GM18873 (cell line): Measurements from ENCODE around the gene DROSHA.

Experiments used
- ATAC-seq: cut with Tn5 transposase; IDR thresholded peaks from one replicate; pipeline ENCODE4 v1.9.1; 2021; ENCODE audit warnings: mild to moderate bottlenecking, moderate library complexity, moderate number of reproducible peaks; ENCODE audit not compliant: unreplicated experiment, low FRiP score

The DROSHA gene

GRCh38 chr5:31471040-31471439 lies 60.9 kb downstream of the DROSHA start:
- no peak for ATAC-seq

GRCh38 chr5:31470608-31471007 lies 61.3 kb downstream of the DROSHA start:
- ATAC-seq = no peak

GRCh38 chr5:31469886-31470285 lies 62.0 kb downstream of the DROSHA start:
- ATAC-seq = no peak

GRCh38 chr5:31469466-31469865 lies 62.4 kb downstream of the DROSHA start:
- ATAC-seq = no peak

GRCh38 chr5:31465291-31465690 lies 66.6 kb downstream of the DROSHA start:
- ATAC-seq = no peak

GRCh38 chr5:31464081-31464480 lies 67.8 kb downstream of the DROSHA start:
- ATAC-seq = no peak

GRCh38 chr5:31463351-31463750 lies 68.5 kb downstream of the DROSHA start:
- ATAC-seq = no peak

GRCh38 chr5:31459594-31459993 lies 72.3 kb downstream of the DROSHA start:
- ATAC-seq = no peak

GRCh38 chr5:31455172-31455571 lies 76.7 kb downstream of the DROSHA start:
- no peak for ATAC-seq

- ATAC-seq = no peak
These were observed 78.4 kb downstream of the DROSHA start for GRCh38 chr5:31453522-31453921.

- ATAC-seq = no peak
These were observed 79.6 kb downstream of the DROSHA start for GRCh38 chr5:31452314-31452713.

- no peak for ATAC-seq
These were observed 81.9 kb downstream of the DROSHA start for GRCh38 chr5:31449962-31450361.

GRCh38 chr5:31449174-31449573 lies 82.7 kb downstream of the DROSHA start:
- ATAC-seq = no peak

- ATAC-seq = no peak
These were observed 86.8 kb downstream of the DROSHA start for GRCh38 chr5:31445041-31445600.

GRCh38 chr5:31443572-31443971 lies 88.3 kb downstream of the DROSHA start:
- no peak for ATAC-seq

GRCh38 chr5:31442058-31442745 lies 89.7 kb downstream of the DROSHA start:
- no peak for ATAC-seq

GRCh38 chr5:31436851-31437250 lies 95.0 kb downstream of the DROSHA start:
- ATAC-seq = no peak

- no peak for ATAC-seq
These were observed 96.2 kb downstream of the DROSHA start for GRCh38 chr5:31435730-31436129.

GRCh38 chr5:31434898-31435297 lies 97.0 kb downstream of the DROSHA start:
- no peak for ATAC-seq

GRCh38 chr5:31433229-31433628 lies 98.7 kb downstream of the DROSHA start:
- ATAC-seq = no peak

GRCh38 chr5:31427724-31428309 lies 104.1 kb downstream of the DROSHA start:
- ATAC-seq = no peak
